Upper lobe of left lung (tissue), 4 donors: ENCODE measurements around the gene SOST.

Source experiments
- CTCF ChIP-seq, 6 experiments: fragments of 450-650 bp in 4 of 6; fragments of 200-600 bp in 2 of 6; sonication (generic) in 2 of 6; IDR thresholded peaks; one replicate each; pipeline ENCODE4 v1.5.1; 2016 to 2019; ENCODE audit warnings: antibody characterized with exemption in 6 of 6
- EP300 ChIP-seq, 4 donors: sonication (generic); formaldehyde crosslinking; IDR thresholded peaks; one replicate each; pipeline ENCODE4 v1.5.1; 2017; ENCODE audit warnings: antibody characterized with exemption in 4 of 4, control low read depth in 2 of 4
- POLR2A ChIP-seq, 4 donors: fragments of 450-650 bp; IDR thresholded peaks; one replicate each; pipeline ENCODE4 v1.5.1; 2016 to 2017; ENCODE audit warnings: antibody characterized with exemption in 4 of 4, mild to moderate bottlenecking in 2 of 4
- POLR2AphosphoS5 ChIP-seq, 2 donors: sonication (generic); formaldehyde crosslinking; IDR thresholded peaks; one replicate each; pipeline ENCODE4 v1.5.1; 2017; ENCODE audit warnings: antibody characterized with exemption in 2 of 2

- TF ChIP-seq EP300 (IDR thresholded peaks at IDR 0.05) = no peak
- TF ChIP-seq CTCF (IDR thresholded peaks at IDR 0.05) = no peak
- TF ChIP-seq POLR2A (IDR thresholded peaks at IDR 0.05) = no peak
- no peak for TF ChIP-seq POLR2AphosphoS5 (IDR thresholded peaks at IDR 0.05)
Observed at GRCh38 chr17:43771463-43771862, 12.9 kb upstream of the SOST start.
